ENCODE measurements around the gene KIAA0408. TPM values are rescaled to one million over a fixed set of nuclear protein-coding genes. Genes with fewer than 3 reads are reported as not detected.

KIAA0408 gene
- polyA plus RNA-seq (2012; ENCODE audit: low read depth, missing spikeins): 0.76 TPM

DNA sequence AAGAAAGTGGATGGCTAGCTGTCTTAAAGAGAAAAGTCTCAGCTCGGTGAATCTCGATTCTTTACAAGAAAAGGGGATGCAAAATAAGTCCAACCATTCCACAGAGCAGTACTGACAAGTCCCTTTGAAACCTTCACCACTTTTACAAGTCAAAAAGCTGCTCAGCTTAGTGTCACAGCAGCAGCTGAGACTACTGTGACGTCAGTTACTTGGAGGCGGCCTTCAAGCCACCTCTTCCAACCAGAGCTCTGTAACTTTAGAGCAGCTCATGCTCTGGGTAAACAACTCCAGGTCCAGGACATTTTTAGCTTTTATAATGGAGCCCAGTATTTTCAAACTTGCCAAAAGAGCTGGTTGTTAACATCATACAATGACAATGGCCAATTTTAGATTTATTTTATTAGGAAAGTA, at the start of gene KIAA0408:
KIAA0408 (minus strand) TSS at position 159 of the 411 bp plus-strand sequence. CDS start 5,408 bp downstream, outside the sequence.
- DNase-seq (ENCODE audit: insufficient read length, low spot score): no peak

GRCh38 chr6:127506894-127507293, 47.7 kb upstream of the KIAA0408 start:
- FAIRE-seq (no peak), DNase-seq (ENCODE audit: insufficient read length, low spot score) (no peak)
- no peak for TF ChIP-seq PAX5 (IDR thresholded peaks at IDR 0.05; ENCODE audit: insufficient read depth, low read length, severe bottlenecking)

More for the DNA sequence above, at the start of gene KIAA0408:
- no peak for FAIRE-seq
- TF ChIP-seq SPI1 (IDR thresholded peaks at IDR 0.05; ENCODE audit: low read depth, low read length): no peak
- TF ChIP-seq PAX5 (IDR thresholded peaks at IDR 0.05; ENCODE audit: insufficient read depth, low read length, severe bottlenecking): no peak
- no peak for TF ChIP-seq POLR2AphosphoS5 (IDR thresholded peaks at IDR 0.05; ENCODE audit: low read depth, low read length)
- no peak for TF ChIP-seq POU2F2 (IDR thresholded peaks at IDR 0.05; ENCODE audit: low read depth, low read length)
- TF ChIP-seq POLR2A (IDR thresholded peaks at IDR 0.05; ENCODE audit: low read depth, low read length): no peak
- no peak for TF ChIP-seq TAF1 (IDR thresholded peaks at IDR 0.05; ENCODE audit: low read depth, low read length)

DNA sequence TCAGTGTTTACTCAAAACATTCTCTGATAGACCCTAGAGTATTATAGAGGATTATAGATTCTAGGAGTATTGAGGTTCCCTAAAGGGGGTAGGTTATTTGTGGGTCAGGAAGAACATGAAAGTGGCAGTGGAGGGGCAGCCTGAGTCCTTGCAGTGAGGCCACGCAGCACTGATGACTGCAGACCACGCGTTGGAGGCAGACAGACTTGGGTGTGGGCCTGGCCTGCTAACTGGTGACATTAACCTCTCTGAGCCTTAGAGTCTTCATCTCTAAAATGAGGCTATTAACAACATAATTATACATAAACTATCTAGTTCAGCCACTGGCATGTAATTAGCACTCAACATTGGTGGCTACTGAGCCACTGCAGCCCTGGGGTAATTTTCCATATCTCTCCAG, 43.8 kb upstream of the KIAA0408 start:
- FAIRE-seq (no peak), DNase-seq (ENCODE audit: insufficient read length, low spot score) (no peak)
- TF ChIP-seq SPI1 (IDR thresholded peaks at IDR 0.05; ENCODE audit: low read depth, low read length) (no peak), POLR2A (IDR thresholded peaks at IDR 0.05; ENCODE audit: low read depth, low read length) (no peak), TAF1 (IDR thresholded peaks at IDR 0.05; ENCODE audit: low read depth, low read length) (no peak), PAX5 (IDR thresholded peaks at IDR 0.05; ENCODE audit: insufficient read depth, low read length, severe bottlenecking) (no peak), POLR2AphosphoS5 (IDR thresholded peaks at IDR 0.05; ENCODE audit: low read depth, low read length) (no peak), POU2F2 (IDR thresholded peaks at IDR 0.05; ENCODE audit: low read depth, low read length) (no peak)

- DNase-seq (ENCODE audit: insufficient read length, low spot score) (no peak), FAIRE-seq (no peak)
- TF ChIP-seq SPI1 (IDR thresholded peaks at IDR 0.05; ENCODE audit: low read depth, low read length): no peak
- TF ChIP-seq TAF1 (IDR thresholded peaks at IDR 0.05; ENCODE audit: low read depth, low read length): no peak
- TF ChIP-seq POLR2A (IDR thresholded peaks at IDR 0.05; ENCODE audit: low read depth, low read length): no peak
- no peak for TF ChIP-seq POLR2AphosphoS5 (IDR thresholded peaks at IDR 0.05; ENCODE audit: low read depth, low read length)
- no peak for TF ChIP-seq POU2F2 (IDR thresholded peaks at IDR 0.05; ENCODE audit: low read depth, low read length)
- TF ChIP-seq PAX5 (IDR thresholded peaks at IDR 0.05; ENCODE audit: insufficient read depth, low read length, severe bottlenecking): no peak
These were observed 38.2 kb upstream of the KIAA0408 start for GRCh38 chr6:127497410-127497809.

DNA sequence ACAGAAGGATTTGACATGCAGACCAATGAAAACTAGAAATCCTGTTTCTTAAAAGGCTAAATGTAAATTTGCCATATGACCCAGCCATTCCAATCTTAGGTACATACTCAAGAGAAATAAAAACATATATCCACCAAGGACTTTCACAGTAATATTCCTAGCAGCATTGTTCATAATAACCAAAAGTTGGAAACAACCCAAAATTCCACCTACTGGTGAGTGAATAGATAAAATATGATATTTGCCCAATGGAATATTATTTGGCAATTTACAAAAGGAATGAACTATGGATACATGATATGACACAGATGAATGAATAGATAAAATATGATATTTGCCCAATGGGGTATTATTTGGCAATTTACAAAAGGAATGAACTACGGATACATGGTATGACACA, 37.3 kb upstream of the KIAA0408 start:
- FAIRE-seq (no peak), DNase-seq (ENCODE audit: insufficient read length, low spot score) (no peak)
- TF ChIP-seq PAX5 (IDR thresholded peaks at IDR 0.05; ENCODE audit: insufficient read depth, low read length, severe bottlenecking) (no peak), POU2F2 (IDR thresholded peaks at IDR 0.05; ENCODE audit: low read depth, low read length) (no peak), POLR2AphosphoS5 (IDR thresholded peaks at IDR 0.05; ENCODE audit: low read depth, low read length) (no peak), TAF1 (IDR thresholded peaks at IDR 0.05; ENCODE audit: low read depth, low read length) (no peak), SPI1 (IDR thresholded peaks at IDR 0.05; ENCODE audit: low read depth, low read length) (no peak), POLR2A (IDR thresholded peaks at IDR 0.05; ENCODE audit: low read depth, low read length) (no peak)

DNA sequence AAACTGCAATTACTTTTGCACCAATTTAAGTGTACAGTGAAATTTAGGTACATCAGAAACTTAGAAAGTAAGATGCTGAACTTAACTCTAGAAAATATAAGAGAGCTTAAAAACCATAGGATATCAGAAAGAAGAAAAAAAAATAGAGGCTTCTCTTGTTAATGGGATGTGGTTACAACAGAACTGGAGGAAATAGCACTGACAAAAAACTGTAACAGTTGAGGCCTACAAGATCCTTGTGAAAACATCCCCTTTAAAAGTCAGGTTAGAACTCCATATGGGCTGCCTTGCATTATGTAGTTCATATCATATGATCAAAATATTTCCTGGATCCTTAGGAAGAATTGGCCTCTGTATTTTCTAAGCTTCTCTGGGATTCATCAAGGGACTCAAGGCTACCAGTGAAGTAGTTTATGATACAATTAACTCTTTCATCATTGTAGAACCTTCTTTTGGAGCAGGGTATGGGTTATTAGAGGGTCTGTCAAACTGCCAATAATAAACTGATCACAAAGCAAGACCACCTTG, 35.1 kb upstream of the KIAA0408 start:
- FAIRE-seq (no peak), DNase-seq (ENCODE audit: insufficient read length, low spot score) (no peak)
- no peak for TF ChIP-seq PAX5 (IDR thresholded peaks at IDR 0.05; ENCODE audit: insufficient read depth, low read length, severe bottlenecking)
- no peak for TF ChIP-seq POLR2AphosphoS5 (IDR thresholded peaks at IDR 0.05; ENCODE audit: low read depth, low read length)
- TF ChIP-seq TAF1 (IDR thresholded peaks at IDR 0.05; ENCODE audit: low read depth, low read length): no peak
- no peak for TF ChIP-seq POU2F2 (IDR thresholded peaks at IDR 0.05; ENCODE audit: low read depth, low read length)
- no peak for TF ChIP-seq SPI1 (IDR thresholded peaks at IDR 0.05; ENCODE audit: low read depth, low read length)
- no peak for TF ChIP-seq POLR2A (IDR thresholded peaks at IDR 0.05; ENCODE audit: low read depth, low read length)

DNA sequence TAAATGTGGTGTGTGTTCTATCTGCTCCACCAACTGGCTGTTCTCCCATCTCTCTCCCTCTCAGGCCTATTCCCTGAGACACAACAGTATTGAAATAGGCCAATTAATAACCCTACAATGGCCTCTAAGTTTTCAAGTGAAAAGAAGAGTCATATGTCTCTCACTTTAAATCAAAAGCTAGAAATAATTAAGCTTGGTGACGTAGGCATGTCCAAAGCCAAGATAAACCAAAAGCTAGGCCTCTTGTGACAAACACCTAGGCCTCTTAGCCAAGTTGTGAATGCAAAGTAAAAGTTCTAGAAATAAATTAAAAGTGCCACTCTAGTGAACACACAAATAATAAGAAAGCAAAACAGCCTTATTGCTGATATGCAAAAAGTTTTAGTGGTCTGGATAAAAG, 30.1 kb upstream of the KIAA0408 start:
- no peak for DNase-seq (ENCODE audit: insufficient read length, low spot score)
- no peak for TF ChIP-seq TAF1 (IDR thresholded peaks at IDR 0.05; ENCODE audit: low read depth, low read length)
- TF ChIP-seq SPI1 (IDR thresholded peaks at IDR 0.05; ENCODE audit: low read depth, low read length): no peak
- TF ChIP-seq POLR2A (IDR thresholded peaks at IDR 0.05; ENCODE audit: low read depth, low read length): no peak
- TF ChIP-seq POU2F2 (IDR thresholded peaks at IDR 0.05; ENCODE audit: low read depth, low read length): no peak
- no peak for TF ChIP-seq POLR2AphosphoS5 (IDR thresholded peaks at IDR 0.05; ENCODE audit: low read depth, low read length)
- TF ChIP-seq PAX5 (IDR thresholded peaks at IDR 0.05; ENCODE audit: insufficient read depth, low read length, severe bottlenecking): no peak
- FAIRE-seq: no peak

GRCh38 chr6:127486934-127487333, 27.7 kb upstream of the KIAA0408 start:
- no peak for TF ChIP-seq PAX5 (IDR thresholded peaks at IDR 0.05; ENCODE audit: insufficient read depth, low read length, severe bottlenecking)
- no peak for TF ChIP-seq SPI1 (IDR thresholded peaks at IDR 0.05; ENCODE audit: low read depth, low read length)
- no peak for TF ChIP-seq POU2F2 (IDR thresholded peaks at IDR 0.05; ENCODE audit: low read depth, low read length)
- no peak for TF ChIP-seq POLR2AphosphoS5 (IDR thresholded peaks at IDR 0.05; ENCODE audit: low read depth, low read length)
- no peak for TF ChIP-seq POLR2A (IDR thresholded peaks at IDR 0.05; ENCODE audit: low read depth, low read length)
- TF ChIP-seq TAF1 (IDR thresholded peaks at IDR 0.05; ENCODE audit: low read depth, low read length): no peak
- FAIRE-seq (no peak), DNase-seq (ENCODE audit: insufficient read length, low spot score) (no peak)

- peak; percentile 84 for FAIRE-seq
- DNase-seq (ENCODE audit: insufficient read length, low spot score): peak; percentile 36
- TF ChIP-seq TAF1 (IDR thresholded peaks at IDR 0.05; ENCODE audit: low read depth, low read length) (no peak), PAX5 (IDR thresholded peaks at IDR 0.05; ENCODE audit: insufficient read depth, low read length, severe bottlenecking) (no peak), POLR2AphosphoS5 (IDR thresholded peaks at IDR 0.05; ENCODE audit: low read depth, low read length) (no peak), POLR2A (IDR thresholded peaks at IDR 0.05; ENCODE audit: low read depth, low read length) (no peak), POU2F2 (IDR thresholded peaks at IDR 0.05; ENCODE audit: low read depth, low read length) (no peak), SPI1 (IDR thresholded peaks at IDR 0.05; ENCODE audit: low read depth, low read length) (no peak)
These were observed 25.1 kb upstream of the KIAA0408 start for GRCh38 chr6:127484212-127484863.
